ENCODE results near the gene MRGPRG.

GRCh38 chr11:3177931-3178330 lies 40.7 kb downstream of the MRGPRG start:
- TF ChIP-seq CTCF (conservative IDR thresholded peaks at IDR 0.05; ENCODE audit: low read depth, low read length) (no peak), EZH2 (IDR thresholded peaks at IDR 0.05; ENCODE audit: borderline replicate concordance, low read depth, low read length, poor library complexity, severe bottlenecking) (no peak)
